ENCODE results near the gene TUBGCP2.

DNA sequence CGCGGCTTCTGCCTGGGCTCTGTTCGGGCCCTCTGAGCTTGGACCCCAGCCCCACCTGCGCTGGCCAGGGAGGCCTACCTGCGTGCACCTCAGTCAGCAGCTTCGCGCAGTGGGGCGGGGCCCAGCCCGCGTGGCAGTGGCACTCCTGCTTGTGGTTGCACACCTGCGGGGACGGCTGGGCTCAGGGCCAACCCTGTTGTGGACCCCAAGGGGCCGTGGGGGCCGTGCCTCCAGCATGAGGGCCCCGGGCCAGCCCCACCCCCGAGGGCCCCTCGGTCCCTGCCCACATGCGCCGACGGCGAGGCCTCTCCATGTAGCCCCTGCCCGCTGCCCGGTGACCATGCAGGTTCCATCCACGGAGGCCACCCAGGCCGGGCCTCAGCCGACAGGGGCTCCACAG, 39.3 kb downstream of the TUBGCP2 start:
- TF ChIP-seq, protein P1, sequence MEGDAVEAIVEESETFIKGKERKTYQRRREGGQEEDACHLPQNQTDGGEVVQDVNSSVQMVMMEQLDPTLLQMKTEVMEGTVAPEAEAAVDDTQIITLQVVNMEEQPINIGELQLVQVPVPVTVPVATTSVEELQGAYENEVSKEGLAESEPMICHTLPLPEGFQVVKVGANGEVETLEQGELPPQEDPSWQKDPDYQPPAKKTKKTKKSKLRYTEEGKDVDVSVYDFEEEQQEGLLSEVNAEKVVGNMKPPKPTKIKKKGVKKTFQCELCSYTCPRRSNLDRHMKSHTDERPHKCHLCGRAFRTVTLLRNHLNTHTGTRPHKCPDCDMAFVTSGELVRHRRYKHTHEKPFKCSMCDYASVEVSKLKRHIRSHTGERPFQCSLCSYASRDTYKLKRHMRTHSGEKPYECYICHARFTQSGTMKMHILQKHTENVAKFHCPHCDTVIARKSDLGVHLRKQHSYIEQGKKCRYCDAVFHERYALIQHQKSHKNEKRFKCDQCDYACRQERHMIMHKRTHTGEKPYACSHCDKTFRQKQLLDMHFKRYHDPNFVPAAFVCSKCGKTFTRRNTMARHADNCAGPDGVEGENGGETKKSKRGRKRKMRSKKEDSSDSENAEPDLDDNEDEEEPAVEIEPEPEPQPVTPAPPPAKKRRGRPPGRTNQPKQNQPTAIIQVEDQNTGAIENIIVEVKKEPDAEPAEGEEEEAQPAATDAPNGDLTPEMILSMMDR (IDR thresholded peaks at IDR 0.05): no peak
- no peak for TF ChIP-seq POLR2AphosphoS5 (IDR thresholded peaks at IDR 0.05)
- no peak for TF ChIP-seq POLR2A (IDR thresholded peaks at IDR 0.05)
